IPS DF 4.7 (cell line): ENCODE results near the gene EFL1.
A peak's percentile ranks its signal among the peaks of the same experiment; 100 is the strongest.
"Not testable (repeated sequence)": the region's sequence is repeated elsewhere in the genome, so short reads cannot be mapped to it uniquely, and the experiment has no call there.

ENCODE experiments used
- DNase-seq: peaks from one replicate; pipeline ENCODE4 v3.0.0-alpha.2; 2013; ENCODE audit warnings: low spot score; ENCODE audit errors: extremely low read depth

The EFL1 gene

GRCh38 chr15:82197733-82198594 is 64.6 kb downstream of the EFL1 start:
- DNase-seq, result peak; percentile 38

- no peak for DNase-seq
Observed at GRCh38 chr15:82196353-82196752, 66.2 kb downstream of the EFL1 start.

DNA sequence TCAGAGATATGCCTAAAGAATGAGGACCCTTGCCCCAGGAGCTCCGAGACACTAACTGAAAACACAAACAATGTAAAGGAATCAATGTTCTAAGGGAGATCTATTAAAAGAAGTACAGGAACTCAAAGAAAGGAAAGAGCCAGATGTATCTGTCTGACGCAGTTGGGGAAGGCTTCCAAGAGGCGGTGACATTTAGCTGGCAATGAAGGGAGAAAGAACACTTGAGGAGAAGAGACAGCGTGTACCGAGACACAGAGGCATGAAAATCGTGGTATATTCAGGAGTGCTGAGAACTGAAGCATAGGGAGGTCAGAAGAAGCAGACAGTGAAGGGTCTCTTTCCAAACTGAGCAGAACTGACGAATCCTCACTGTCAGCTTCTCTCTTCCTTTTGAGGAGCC is 66.7 kb downstream of the EFL1 start:
- not testable (repeated sequence) for DNase-seq

GRCh38 chr15:82194488-82194887 is 68.0 kb downstream of the EFL1 start:
- DNase-seq, result not testable (repeated sequence)

DNA sequence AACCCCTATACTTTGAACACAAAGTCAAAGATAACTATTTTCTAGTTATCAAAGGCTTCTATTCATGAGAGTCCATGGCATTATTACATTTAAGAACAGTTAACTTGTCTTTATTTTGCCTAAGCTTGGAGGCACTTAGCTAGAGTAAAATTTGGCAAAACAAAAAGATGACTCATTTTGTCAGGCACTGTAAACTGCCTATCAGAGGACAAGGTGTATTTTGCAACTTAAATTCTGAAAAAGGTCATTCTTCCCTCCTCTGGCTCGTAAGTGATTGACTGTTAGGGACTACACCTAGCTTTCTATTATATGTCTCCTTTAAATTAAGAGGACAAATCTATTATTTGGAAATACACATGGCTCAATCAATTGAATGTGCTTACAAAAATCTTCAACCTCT is 69.1 kb downstream of the EFL1 start:
- not testable (repeated sequence) for DNase-seq

- DNase-seq, result not testable (repeated sequence)
Observed at GRCh38 chr15:82192394-82192793, 70.1 kb downstream of the EFL1 start.

- DNase-seq, result no peak
Observed at GRCh38 chr15:82186719-82187406, 75.7 kb downstream of the EFL1 start.

DNA sequence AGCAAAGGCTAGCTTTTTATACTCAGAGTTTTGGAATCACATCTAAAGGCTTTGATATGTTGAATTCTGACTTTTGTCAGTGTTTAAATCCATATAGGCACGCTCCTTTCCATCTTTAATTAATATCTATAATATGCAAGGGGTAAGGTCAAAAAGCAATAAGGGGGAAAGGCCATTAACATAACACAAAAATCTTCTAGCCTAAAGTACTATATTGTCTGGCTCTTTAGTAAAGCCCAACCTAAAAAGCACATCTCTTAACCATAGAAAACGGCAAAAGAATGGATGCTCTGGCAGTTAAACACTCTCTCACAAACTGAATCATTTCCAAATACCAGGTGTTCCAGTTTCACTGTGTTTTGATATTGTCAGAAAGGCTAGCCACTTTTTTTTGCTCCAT is 76.4 kb downstream of the EFL1 start:
- DNase-seq, result no peak

DNA sequence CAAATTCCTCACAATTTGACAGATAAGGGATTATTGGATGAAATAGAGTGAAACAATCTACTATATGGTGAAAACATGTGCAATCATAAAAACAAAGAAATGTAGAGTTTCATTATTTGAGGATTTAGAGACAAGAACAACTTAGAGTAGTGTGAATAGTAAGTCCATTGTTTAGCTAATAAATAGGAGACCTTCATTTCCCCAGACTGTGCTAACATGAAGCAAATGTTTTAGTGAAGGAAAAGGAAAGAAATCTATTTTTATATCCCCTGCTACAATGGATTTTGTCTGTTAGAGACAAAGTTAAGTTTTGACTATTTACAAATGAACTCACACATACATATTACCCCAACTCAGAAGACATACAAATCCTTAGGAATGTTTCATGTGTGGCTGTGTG is 77.8 kb downstream of the EFL1 start:
- no peak for DNase-seq

GRCh38 chr15:82184355-82184754 is 78.2 kb downstream of the EFL1 start:
- no peak for DNase-seq

DNA sequence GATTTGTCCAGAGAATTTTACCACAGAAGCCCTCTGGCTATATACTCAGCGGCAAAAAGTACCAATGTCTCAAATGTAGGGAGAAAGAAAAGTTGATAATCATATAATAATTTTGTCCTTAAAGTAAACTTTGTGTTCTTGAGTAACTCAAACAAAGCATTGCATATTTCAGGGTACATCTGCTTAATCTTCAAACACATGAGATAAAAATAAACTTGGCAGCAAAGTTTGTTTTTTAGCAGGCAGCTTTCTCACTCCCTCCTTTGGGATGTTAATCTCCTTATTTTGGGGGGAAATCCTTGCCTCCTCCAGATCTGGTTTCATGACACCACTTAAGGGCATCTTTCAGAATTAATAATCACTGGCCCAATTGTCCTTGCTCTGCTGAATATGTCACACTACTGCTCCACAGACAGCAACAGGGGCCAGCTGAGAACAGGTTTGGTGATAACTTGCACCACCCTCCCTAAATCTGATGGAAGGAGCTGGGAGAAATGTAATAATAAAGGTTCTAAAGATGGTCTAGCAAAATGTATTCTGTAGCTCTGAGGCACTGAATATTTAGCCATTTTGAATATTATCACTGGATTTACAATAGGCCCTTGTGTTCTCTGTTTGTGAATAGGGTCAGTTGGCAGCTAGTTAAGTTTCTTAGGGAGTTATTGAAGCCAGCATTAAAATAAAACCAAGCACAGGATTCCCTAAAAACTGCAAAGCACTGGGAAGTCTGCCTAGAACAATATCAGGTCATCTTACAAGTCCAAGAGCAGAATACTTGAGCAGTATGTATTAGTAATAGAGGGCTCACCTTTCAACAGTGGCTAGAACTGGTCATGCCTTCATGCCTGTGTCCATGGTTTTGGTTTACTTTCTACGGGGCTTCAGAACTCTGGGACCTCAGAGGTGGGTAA is 79.2 kb downstream of the EFL1 start:
- DNase-seq, result no peak

DNA sequence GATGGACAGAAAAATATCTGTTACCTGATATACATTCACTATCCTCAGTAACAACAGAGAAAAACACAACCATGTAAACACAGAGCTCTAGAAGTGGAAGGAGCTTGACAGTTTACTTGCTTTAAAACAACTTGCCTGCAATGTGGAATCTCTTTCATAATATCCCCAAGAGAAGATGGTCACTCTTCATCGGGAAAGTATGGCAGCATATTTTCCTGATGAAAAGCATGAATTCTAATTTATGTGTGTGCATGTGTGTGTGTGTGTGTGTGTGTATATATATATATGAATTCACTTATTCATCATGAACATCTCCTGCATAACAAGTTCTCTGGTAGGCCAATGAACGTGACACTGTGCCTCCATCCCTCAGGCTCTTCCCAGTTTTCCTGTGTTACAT is 81.2 kb downstream of the EFL1 start:
- no peak for DNase-seq

DNA sequence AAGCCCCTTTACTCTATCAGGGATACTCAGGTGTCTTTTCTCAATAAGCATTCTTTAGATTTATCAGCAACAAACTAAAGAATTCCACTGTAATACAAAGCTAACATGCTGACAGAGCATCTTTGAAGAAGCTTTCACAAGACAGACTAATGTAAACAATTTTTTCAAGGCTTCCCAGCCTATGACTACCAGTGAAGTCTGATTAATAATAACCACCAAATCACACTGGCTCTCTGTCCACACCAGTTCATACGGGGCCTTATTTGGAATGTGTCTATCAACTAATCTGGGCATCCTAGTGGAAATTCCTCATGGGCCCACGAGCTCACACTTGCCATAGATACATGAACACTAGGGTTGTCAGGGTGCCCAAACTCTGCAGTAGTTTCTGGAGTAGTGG is 84.5 kb downstream of the EFL1 start:
- no peak for DNase-seq

GRCh38 chr15:82177291-82178010 is 85.1 kb downstream of the EFL1 start:
- no peak for DNase-seq

- DNase-seq, result no peak
Observed at GRCh38 chr15:82176542-82176941, 86.0 kb downstream of the EFL1 start.

GRCh38 chr15:82174471-82175235 is 87.9 kb downstream of the EFL1 start:
- no peak for DNase-seq

DNA sequence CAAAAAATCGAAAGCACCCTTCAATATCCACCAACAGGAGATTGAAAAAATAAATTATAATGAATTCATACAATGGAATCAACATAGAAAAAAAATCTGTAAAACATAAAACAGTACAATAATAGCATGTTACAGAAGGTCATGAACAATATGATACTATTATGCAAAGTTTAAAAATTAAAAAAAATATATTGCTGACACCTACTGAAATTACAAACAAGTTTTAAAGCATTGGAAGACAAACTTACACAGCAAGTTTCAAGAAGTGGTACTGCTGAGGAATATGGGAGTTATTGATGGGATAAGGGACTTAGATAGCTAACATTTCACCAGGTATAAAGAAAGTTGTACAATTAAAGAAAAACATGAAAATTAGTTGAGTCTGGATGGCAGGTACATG is 89.4 kb downstream of the EFL1 start:
- DNase-seq, result no peak

- no peak for DNase-seq
Observed at GRCh38 chr15:82172506-82172905, 90.0 kb downstream of the EFL1 start.

DNA sequence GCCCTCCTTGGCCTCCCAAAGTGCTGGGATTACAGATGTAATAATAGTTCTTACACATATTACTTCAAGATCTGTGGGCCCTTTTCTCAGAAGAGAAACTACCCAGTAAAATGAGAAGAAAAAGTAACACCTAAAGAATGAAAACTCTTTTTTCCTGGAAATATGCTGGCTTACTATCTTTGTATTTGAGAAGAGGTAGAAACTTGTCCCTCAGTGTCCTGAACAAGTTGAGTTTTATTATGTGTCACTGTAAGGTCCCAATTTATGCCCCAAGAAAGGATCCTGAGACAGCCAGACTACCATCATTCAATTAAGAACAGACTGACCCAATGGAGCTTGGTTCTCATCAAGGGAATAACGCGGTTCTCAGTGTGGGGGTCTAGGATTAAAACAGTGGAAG is 93.8 kb downstream of the EFL1 start:
- no peak for DNase-seq

DNA sequence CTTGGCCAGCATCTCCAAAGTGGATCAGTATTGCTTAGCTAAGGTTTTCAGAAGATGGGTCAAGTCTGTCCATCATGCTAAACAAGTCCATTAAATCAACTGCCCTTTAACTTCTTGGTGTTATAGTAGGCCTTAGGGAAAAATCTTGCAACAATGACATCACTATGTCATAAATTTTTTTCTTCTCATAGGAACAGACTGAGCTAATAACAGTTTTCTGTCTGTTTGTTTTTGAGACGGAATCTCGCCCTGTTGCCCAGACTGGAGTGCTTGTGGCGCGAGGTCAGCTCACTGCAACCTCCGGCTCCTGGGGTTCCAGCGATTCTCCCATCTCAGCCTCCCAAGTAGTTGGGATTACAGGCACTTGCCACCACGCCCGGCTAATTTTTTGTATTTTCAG is 94.2 kb downstream of the EFL1 start:
- no peak for DNase-seq
